HepG2 (cell line): ENCODE results near the gene DCST2. TPM values are rescaled to one million over a fixed set of nuclear protein-coding genes. Genes with fewer than 3 reads are reported as not detected.

ENCODE experiments used
- ARHGAP35 ChIP-seq: sonication (generic); formaldehyde crosslinking; IDR thresholded peaks from 2 replicates; pipeline ENCODE4 v1.9.0; 2022; ENCODE audit warnings: mild to moderate bottlenecking, inconsistent platforms, moderate library complexity, missing genetic modification reagents, borderline replicate concordance
- BHLHE40 ChIP-seq: IDR thresholded peaks from 2 replicates; pipeline ENCODE4 v1.6.1; 2011; ENCODE audit warnings: low read length, improper control_type of control experiment
- CBX2 ChIP-seq, 2 experiments: fragments of 200-600 bp in 1 of 2; sonication (generic); formaldehyde crosslinking in 1 of 2; IDR thresholded peaks; 2 replicates each; pipeline versions ENCODE4 v1.7.0 to v1.8.1; 2018 to 2022; ENCODE audit warnings: low read depth in 2 of 2, low read length in 1 of 2, mild to moderate bottlenecking in 1 of 2, missing genetic modification reagents in 1 of 2
- EHMT2 ChIP-seq: fragments of 200-600 bp; sonication (generic); IDR thresholded peaks from 2 replicates; pipeline ENCODE4 v1.7.0; 2017; ENCODE audit warnings: antibody characterized with exemption, low read depth, low read length, borderline replicate concordance
- ETS1 ChIP-seq: sonication (generic); formaldehyde crosslinking; IDR thresholded peaks from 2 replicates; pipeline ENCODE4 v1.4.0; 2020; ENCODE audit warnings: missing genetic modification reagents
- GZF1 ChIP-seq: sonication (generic); formaldehyde crosslinking; IDR thresholded peaks from 2 replicates; pipeline ENCODE4 v1.5.1; 2020; ENCODE audit warnings: mild to moderate bottlenecking, missing genetic modification reagents
- IRF9 ChIP-seq: sonication (generic); formaldehyde crosslinking; IDR thresholded peaks from 2 replicates; pipeline ENCODE4 v1.8.0; 2022; ENCODE audit warnings: missing genetic modification reagents, mild to moderate bottlenecking, borderline replicate concordance
- JUND ChIP-seq: sonication (generic); formaldehyde crosslinking; IDR thresholded peaks from 2 replicates; pipeline ENCODE4 v1.8.0; 2022; ENCODE audit warnings: mild to moderate bottlenecking, missing genetic modification reagents
- MNT ChIP-seq: fragments of 450-650 bp; IDR thresholded peaks from 2 replicates; pipeline ENCODE4 v1.6.1; 2016
- NFIB ChIP-seq: sonication (generic); formaldehyde crosslinking; IDR thresholded peaks from 2 replicates; pipeline ENCODE4 v1.9.0; 2021; ENCODE audit warnings: missing genetic modification reagents, mild to moderate bottlenecking, borderline replicate concordance
- RBM39 ChIP-seq: fragments of 200-400 bp; formaldehyde crosslinking; IDR thresholded peaks from one replicate; pipeline ENCODE4 v1.6.1; 2018; ENCODE audit warnings: antibody characterized with exemption, mild to moderate bottlenecking, low read depth, low read length; ENCODE audit not compliant: poor library complexity, severe bottlenecking
- SAP130 ChIP-seq: IDR thresholded peaks from 2 replicates; pipeline ENCODE4 v1.6.1; 2016; ENCODE audit warnings: low read depth
- SP5 ChIP-seq: IDR thresholded peaks from 2 replicates; pipeline ENCODE4 v1.6.1; 2016; ENCODE audit warnings: low read depth, borderline replicate concordance
- TAF15 ChIP-seq: fragments of 200-400 bp; formaldehyde crosslinking; IDR thresholded peaks from one replicate; pipeline ENCODE4 v1.6.1; 2018; ENCODE audit warnings: mild to moderate bottlenecking, low read depth, low read length; ENCODE audit not compliant: poor library complexity, severe bottlenecking
- ZFY ChIP-seq: sonication (generic); formaldehyde crosslinking; IDR thresholded peaks from 2 replicates; pipeline ENCODE4 v1.4.0; 2020; ENCODE audit warnings: missing genetic modification reagents
- ZNF3 ChIP-seq: IDR thresholded peaks from 2 replicates; pipeline ENCODE4 v1.7.0; 2017; ENCODE audit warnings: inconsistent platforms
- ZNF329 ChIP-seq: sonication (generic); formaldehyde crosslinking; IDR thresholded peaks from 2 replicates; pipeline ENCODE4 v1.9.0; 2021; ENCODE audit warnings: low read depth, mild to moderate bottlenecking, missing genetic modification reagents
- ZNF451 ChIP-seq: sonication (generic); formaldehyde crosslinking; IDR thresholded peaks from 2 replicates; pipeline ENCODE4 v1.5.0; 2020; ENCODE audit warnings: mild to moderate bottlenecking, missing genetic modification reagents
- ZNF629 ChIP-seq: sonication (generic); formaldehyde crosslinking; conservative IDR thresholded peaks from 2 replicates; pipeline ENCODE4 v1.5.0; 2020; ENCODE audit warnings: missing genetic modification reagents
- ZNF781 ChIP-seq: sonication (generic); formaldehyde crosslinking; IDR thresholded peaks from 2 replicates; pipeline ENCODE4 v1.5.1; 2020; ENCODE audit warnings: borderline replicate concordance, mild to moderate bottlenecking, missing genetic modification reagents; ENCODE audit errors: not compliant biosample characterization
- ZNF790 ChIP-seq: sonication (generic); formaldehyde crosslinking; IDR thresholded peaks from 2 replicates; pipeline ENCODE4 v1.8.0; 2022; ENCODE audit warnings: missing genetic modification reagents, mild to moderate bottlenecking, borderline replicate concordance
- polyA plus RNA-seq, 8 experiments: library from polyadenylated mRNA; depleted of rRNA in 3 of 8; stranded (reverse) in 7 of 8; unstranded in 1 of 8; fragments of >200 nt; fragmentation: Illumina TruSeq in 4 of 8; extraction: Trizol in 4 of 8; gene quantifications; 2 replicates each; pipeline versions ENCODE4 v1.2.1 to v1.2.3, GENCODE V29; 2011 to 2016; ENCODE audit warnings: low read depth in 4 of 8, missing spikeins in 1 of 8, mixed read lengths in 1 of 8; ENCODE audit not compliant: insufficient read depth in 1 of 8
- total RNA-seq, 5 experiments: library from RNA; depleted of rRNA; stranded (reverse); fragments of >200 nt; fragmentation: Illumina TruSeq; extraction: Trizol; gene quantifications; 2 replicates each; pipeline ENCODE4 v1.2.3, GENCODE V29; 2016; ENCODE audit warnings: low read depth in 1 of 5
- TF ChIP-seq, protein P1 (sequence below): sonication (generic); formaldehyde crosslinking; IDR thresholded peaks from 2 replicates; pipeline ENCODE4 v1.5.0; 2020; ENCODE audit warnings: mild to moderate bottlenecking, missing genetic modification reagents

DCST2 gene
- total and polyA plus RNA-seq, 2 of the 13 experiments (the other 11 are each of a cell fraction or from before 2014, with no cell fraction given) = 0.74 TPM; not detected in 1

DNA sequence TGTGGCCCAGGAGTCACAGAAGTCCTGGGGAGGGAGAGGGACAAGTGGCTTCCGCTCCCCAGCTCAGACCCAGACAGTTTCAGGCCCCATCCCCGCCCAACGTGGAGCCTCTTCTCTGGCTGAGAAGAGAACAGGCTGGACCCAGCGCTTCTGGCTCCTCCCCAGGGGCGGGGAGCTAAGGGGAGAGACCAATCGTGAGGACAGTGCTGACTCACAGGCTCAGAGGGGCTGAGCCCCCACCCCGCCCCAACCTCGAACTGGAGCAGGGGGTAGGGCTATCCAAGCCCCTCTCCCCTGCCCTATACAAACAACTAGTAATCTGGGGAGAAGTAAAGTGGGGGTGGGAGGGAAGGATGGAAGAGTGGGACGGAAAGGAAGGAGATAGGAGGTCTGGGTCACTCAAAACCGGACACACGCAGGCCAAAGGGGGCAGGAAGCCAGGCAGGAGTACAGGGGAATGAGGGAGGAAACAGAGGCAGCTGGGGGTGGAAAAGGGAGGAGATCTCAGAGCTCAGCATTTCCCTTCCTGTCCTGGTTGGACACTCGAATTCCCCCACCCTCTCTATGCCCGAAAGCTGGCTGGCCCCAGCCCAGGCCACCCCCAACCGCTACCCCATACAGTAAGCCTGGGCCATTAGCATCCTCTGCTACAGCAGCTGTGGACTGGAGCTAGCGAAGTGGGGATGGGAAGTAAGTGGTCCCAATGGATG, 62.8 kb downstream of the DCST2 start, which contains the start of gene SHC1 (continued):
- TF ChIP-seq MNT (no peak), NFIB (CRISPR knock-in tag) (no peak), SAP130 (CRISPR knock-in tag) (peak; percentile 72), EHMT2 (no peak), ZNF629 (CRISPR knock-in tag) (no peak), JUND (no peak), RBM39 (no peak), IRF9 (no peak), CBX2 (IDR thresholded peaks at IDR 0.05; ENCODE audit: low read depth, low read length) (no peak), CBX2 (CRISPR knock-in tag; IDR thresholded peaks at IDR 0.05; ENCODE audit: low read depth) (no peak), ZNF451 (CRISPR knock-in tag) (peak; percentile 21; the same call in 1 of the 2 replicates), BHLHE40 (no peak), ZNF781 (no peak), ZFY (CRISPR knock-in tag) (no peak; the same call in 1 of the 2 replicates), ZNF3 (CRISPR knock-in tag) (no peak), ZNF790 (CRISPR knock-in tag) (no peak), SP5 (CRISPR knock-in tag) (peak; percentile 67; the same call in 1 of the 2 replicates), TAF15 (no peak), ARHGAP35 (CRISPR knock-in tag) (no peak), GZF1 (CRISPR knock-in tag) (no peak), ZNF329 (no peak), ETS1 (CRISPR knock-in tag) (no peak)
- TF ChIP-seq, protein P1, sequence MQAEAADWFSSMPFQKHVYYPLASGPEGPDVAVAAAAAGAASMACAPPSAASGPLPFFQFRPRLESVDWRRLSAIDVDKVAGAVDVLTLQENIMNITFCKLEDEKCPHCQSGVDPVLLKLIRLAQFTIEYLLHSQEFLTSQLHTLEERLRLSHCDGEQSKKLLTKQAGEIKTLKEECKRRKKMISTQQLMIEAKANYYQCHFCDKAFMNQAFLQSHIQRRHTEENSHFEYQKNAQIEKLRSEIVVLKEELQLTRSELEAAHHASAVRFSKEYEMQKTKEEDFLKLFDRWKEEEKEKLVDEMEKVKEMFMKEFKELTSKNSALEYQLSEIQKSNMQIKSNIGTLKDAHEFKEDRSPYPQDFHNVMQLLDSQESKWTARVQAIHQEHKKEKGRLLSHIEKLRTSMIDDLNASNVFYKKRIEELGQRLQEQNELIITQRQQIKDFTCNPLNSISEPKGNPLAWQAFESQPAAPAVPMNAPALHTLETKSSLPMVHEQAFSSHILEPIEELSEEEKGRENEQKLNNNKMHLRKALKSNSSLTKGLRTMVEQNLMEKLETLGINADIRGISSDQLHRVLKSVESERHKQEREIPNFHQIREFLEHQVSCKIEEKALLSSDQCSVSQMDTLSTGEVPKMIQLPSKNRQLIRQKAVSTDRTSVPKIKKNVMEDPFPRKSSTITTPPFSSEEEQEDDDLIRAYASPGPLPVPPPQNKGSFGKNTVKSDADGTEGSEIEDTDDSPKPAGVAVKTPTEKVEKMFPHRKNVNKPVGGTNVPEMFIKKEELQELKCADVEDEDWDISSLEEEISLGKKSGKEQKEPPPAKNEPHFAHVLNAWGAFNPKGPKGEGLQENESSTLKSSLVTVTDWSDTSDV (CRISPR knock-in tag) = no peak
